Measurements from ENCODE around the gene RAB8B.
"Not testable (repeated sequence)": the region's sequence is repeated elsewhere in the genome, so short reads cannot be mapped to it uniquely, and the experiment has no call there.

Gene RAB8B

DNA sequence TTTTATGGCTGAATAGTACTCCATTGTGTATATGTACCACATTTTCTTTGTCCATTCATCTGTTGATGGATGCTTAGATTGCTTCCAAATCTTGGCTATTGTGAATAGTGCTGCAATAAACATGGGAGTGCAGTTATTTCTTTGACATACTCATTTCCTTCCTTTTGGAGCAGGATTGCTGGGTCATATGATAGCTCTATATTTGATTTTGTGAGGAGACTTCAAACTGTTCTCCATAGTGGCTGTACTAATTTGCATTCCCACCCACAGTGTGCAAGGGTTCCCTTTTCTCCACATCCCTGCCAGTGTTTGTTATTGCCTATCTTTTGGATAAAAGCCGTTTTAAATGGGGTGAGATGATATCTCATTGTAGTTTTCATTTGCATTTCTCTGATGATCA is 47.7 kb downstream of the RAB8B start:
- DNase-seq (ENCODE audit: low read depth in 2 of 2), result not testable (repeated sequence)

GRCh38 chr15:63238171-63238570 is 48.8 kb downstream of the RAB8B start:
- DNase-seq (ENCODE audit: low read depth in 2 of 2), result no peak

DNA sequence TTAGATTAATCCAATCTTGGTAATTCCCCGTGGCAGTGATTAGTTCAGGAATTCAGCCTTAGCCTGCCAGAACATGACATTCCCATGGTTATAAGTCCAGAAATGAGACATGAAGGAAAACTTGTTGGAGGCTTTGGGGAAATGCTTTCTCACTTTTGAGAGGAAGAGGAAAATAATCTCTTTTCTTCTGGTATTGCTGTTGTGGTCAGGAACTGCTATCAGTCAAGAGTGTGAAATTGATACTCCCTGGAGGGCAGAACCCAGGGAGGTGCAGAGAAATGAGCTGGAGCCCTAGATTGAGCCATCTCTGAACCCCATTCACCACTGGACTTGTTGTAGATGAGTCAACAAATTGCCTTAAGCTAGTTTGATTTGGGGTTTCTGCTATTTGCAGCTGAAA is 49.4 kb downstream of the RAB8B start:
- no peak for DNase-seq (ENCODE audit: low read depth in 2 of 2)

DNA sequence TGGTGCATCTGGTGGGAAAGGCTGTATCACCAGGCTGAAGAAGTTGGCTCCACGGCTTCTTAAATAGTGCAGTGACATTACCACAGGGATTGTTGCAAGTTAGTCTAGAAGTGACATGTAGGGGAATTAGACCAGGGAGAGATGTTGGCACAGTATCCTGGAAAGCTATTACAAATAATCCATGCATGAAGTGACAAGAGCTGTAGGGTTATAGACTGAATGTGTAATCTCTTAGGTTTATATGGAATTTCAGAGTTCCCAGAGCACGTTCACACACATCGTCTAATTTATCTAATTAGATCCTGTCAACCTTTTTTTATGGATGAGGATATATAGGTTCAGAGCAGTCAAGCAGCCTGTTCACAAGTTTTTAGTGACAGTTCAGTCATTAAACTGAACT is 50.7 kb downstream of the RAB8B start:
- DNase-seq (ENCODE audit: low read depth in 2 of 2), result no peak

DNA sequence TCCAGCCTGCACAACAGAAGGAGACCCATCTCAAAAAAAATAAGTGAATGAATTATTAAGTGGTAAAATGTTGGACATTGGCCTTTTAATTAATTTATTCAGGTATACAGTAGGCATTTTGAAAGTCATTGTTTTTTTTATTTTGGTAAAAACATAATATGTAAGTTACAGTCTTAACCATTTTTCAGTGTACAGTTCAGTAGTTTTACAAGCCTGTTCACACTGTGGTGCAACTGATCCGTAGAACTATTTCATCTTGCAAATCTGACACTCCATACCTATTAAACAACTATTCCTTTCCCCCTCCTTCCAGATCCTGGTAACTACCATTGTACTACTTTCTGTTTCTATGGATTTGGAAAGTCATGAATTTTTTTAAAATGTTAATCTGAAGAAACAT is 51.9 kb downstream of the RAB8B start:
- no peak for DNase-seq (ENCODE audit: low read depth in 2 of 2)

GRCh38 chr15:63243101-63243500 is 53.7 kb downstream of the RAB8B start:
- no peak for DNase-seq (ENCODE audit: low read depth in 2 of 2)

- DNase-seq (ENCODE audit: low read depth in 2 of 2), result no peak
These were observed 54.4 kb downstream of the RAB8B start for GRCh38 chr15:63243776-63244175.

- no peak for DNase-seq (ENCODE audit: low read depth in 2 of 2)
These were observed 55.0 kb downstream of the RAB8B start for GRCh38 chr15:63244399-63244798.

- no peak for DNase-seq (ENCODE audit: low read depth in 2 of 2)
These were observed 55.7 kb downstream of the RAB8B start for GRCh38 chr15:63244976-63245645.

DNA sequence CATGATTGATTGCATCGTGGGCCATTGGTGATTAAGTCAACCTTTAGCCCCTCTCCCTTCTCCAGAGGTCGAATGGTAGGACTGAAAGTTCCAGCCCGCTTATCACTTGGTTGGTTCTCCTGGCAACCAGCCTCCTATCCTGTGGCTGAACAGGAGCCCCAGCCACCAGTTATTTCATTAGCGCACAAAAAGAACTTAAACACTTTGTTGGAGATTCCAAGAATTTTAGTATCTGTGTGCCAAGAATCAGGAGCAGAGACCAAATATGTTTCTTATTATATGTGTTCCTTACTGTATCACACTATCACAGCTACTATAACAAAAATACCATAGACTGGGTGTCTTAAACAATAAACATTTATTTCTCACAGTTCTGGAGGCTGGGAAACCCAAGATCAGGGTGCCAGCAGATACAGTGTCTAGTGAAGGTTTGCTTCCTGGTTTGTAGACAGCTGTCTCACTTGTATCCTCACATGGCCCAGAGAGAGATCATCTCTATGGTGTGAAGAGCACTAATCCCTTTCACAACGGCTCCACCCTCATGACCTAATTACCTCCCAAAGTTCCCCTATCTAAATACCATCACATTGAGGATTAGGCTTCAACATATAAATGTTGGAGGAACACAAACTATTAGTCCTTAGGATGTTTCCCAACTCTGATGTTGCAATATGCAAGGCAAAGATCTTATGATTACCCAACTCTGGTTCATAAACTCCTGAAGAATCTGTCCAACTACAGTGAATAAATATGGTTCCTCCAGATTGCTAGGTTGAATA is 57.5 kb downstream of the RAB8B start:
- no peak for DNase-seq (ENCODE audit: low read depth in 2 of 2)

DNA sequence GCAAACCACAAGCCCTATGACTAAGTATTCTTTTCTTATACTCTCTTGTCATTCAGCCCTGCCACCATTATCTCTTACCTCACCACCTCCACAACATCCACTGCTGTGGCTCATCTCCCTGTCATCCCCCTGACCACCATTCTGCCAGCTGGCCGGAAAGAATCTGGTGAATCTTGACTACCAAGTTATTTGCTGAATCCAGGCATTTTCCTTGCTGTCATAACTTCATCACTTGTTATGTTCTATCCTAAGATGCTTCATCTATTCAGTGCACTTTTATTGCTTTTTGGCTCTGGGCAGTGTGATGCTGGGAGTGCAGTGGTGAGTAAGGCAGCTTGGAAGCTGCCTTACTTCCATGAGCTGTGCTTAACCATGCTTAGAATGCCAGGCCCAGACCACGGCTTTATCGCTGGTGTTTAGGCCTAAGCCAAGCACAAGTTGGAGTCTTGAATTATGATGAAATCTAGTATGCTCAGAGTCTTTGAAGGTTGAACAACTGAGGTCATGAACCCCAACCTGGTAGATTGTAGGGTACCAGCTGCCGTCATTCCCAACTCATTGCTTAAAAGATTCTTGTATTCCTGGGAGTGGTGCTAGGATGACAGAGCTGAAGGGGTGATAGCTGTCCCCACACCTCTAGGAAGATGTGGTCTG is 61.0 kb downstream of the RAB8B start:
- no peak for DNase-seq (ENCODE audit: low read depth in 2 of 2)

DNA sequence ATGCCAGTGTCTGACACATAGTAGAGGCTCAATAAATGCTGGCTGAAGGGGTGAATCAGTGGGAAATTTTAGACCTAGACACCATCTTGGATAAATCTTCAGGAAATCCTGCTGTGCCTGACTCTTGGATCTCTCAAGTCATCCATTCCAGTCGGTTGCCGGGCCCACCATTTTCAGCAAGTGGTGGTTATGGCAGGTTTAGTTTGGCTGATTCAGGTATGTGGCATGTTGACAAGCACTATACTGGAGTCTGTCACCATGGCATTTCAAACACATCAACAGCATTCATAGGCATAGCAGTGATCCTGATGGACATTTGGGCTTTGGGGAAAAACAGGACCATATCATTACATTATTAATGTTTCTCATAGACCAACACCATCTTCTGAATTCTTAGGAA is 62.3 kb downstream of the RAB8B start:
- DNase-seq (ENCODE audit: low read depth in 2 of 2), result no peak

DNA sequence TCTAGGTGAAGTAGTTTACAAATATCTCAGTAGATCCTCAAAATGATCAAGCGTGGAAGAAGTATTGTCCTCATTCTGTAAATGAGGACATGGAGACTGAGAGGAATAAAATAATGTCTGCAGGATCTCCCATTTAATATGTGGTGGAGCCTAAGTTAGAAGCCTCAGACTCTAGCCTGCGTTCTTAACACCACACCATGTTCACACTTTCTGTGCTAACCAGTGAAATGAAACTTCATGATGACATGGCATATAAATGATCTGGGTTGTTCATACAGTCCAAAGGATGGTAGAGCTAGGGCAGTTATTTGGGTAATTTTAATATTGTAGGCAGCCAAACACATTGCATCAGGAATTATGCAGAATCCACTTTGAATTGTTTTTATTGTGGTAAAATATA is 62.9 kb downstream of the RAB8B start:
- no peak for DNase-seq (ENCODE audit: low read depth in 2 of 2)

DNA sequence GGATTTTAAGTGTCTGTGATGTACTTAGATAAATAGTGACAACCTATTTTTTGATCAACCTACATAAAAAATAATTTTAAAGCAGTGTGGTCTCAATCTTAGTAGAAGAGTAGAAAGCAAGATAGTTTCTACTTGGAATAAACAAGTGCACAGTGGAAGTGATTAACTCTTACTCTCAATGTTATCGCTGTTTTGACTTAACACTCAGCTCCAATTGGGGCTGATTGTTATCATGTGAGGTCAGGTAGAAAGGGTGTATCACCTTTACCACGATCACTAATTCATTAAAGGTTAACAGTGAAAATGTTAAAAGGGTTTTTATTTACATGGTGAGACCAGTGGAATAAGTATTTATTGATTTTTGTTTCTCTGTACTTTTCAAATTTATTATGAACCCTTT is 65.6 kb downstream of the RAB8B start:
- DNase-seq (ENCODE audit: low read depth in 2 of 2), result no peak

GRCh38 chr15:63255489-63255990 is 66.1 kb downstream of the RAB8B start:
- DNase-seq (ENCODE audit: low read depth in 2 of 2), result no peak

- no peak for DNase-seq (ENCODE audit: low read depth in 2 of 2)
These were observed 67.2 kb downstream of the RAB8B start for GRCh38 chr15:63256433-63257274.

GRCh38 chr15:63258658-63259057 is 69.3 kb downstream of the RAB8B start:
- no peak for DNase-seq (ENCODE audit: low read depth in 2 of 2)

DNA sequence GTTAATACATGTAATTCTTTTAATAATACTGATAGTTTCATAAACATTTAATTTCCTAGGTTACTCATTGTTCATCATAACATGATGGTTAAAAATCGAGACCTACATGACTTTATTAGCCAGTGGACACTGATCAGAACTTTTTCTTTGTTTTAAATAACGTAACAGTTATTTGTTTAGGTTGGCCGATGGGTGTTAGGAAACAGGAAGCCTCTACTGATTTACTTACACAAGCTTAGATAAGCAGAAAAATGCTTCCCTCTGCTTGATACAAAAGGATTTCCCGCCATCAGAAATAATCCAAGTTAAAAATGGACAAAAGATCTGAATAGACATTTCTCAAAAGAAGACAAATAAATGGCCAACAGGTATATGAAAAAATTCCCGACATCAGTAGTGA is 71.4 kb downstream of the RAB8B start:
- DNase-seq (ENCODE audit: low read depth in 2 of 2), result no peak

- DNase-seq (ENCODE audit: low read depth in 2 of 2), result no peak
These were observed 71.9 kb downstream of the RAB8B start for GRCh38 chr15:63261311-63261710.

- no peak for DNase-seq (ENCODE audit: low read depth in 2 of 2)
These were observed 74.1 kb downstream of the RAB8B start for GRCh38 chr15:63263519-63263918.

DNA sequence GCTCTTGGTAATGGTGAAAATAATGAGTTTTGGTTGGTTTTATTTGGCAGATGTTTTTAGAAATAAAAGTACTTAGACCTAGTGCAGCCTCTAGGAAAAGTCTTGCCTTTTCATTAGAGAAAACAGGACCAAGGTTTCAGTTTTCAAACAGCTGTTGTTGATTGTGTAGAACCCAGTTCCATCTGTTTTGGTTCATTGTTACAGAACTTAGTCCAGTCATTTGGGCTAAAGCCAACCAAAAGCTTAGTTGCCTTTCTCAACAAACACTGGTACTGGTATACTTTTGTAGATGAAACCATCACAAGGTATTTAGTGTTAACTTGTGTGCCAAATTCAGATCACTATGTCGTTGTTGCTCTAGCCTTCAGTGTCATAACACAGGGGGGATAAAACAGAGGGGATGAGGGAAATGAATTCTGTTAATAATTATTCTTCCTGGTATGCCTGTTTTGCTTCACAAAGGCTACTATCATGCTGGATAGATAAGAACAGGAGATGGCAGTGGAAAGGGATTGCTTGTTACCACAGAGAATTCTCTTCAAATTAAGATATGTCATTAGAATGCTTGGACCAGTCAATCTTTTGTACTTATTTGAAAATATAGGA is 75.4 kb downstream of the RAB8B start:
- DNase-seq (ENCODE audit: low read depth in 2 of 2), result no peak

Data from activated CD4-positive, alpha-beta T cell treated with anti-CD3 and anti-CD28 coated beads for 24 hours (primary cell).